NCI-H748 (cell line): ENCODE results near the gene NOC2L.

ENCODE experiments used
- DNase-seq: peaks from one replicate; lab custom pipeline; 2025; ENCODE audit not compliant: unreplicated experiment; lab: John Stamatoyannopoulos, UW

Gene NOC2L

DNA sequence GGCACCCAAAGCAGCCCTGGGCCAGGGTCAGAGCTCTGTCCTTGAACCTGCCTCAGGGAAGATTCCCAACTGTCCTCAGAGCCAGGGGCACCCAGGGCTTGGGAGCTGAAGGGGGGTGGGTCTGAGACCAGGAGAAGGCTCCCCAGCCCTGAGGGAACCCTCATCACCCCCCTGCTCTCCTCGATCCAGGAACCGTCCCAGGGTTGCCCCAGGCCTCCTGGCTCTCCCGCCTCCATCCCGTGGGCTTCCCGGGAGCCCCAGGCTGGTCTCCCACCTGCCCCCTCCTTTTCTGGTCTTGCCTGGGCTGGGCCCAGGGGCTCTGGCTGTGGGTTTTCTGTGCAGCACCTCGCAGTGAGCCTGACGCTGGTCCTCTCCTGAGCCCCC, 42.0 kb downstream of the NOC2L start:
- DNase-seq, result no peak

GRCh38 chr1:916173-917075, 42.6 kb downstream of the NOC2L start:
- no peak for DNase-seq

DNA sequence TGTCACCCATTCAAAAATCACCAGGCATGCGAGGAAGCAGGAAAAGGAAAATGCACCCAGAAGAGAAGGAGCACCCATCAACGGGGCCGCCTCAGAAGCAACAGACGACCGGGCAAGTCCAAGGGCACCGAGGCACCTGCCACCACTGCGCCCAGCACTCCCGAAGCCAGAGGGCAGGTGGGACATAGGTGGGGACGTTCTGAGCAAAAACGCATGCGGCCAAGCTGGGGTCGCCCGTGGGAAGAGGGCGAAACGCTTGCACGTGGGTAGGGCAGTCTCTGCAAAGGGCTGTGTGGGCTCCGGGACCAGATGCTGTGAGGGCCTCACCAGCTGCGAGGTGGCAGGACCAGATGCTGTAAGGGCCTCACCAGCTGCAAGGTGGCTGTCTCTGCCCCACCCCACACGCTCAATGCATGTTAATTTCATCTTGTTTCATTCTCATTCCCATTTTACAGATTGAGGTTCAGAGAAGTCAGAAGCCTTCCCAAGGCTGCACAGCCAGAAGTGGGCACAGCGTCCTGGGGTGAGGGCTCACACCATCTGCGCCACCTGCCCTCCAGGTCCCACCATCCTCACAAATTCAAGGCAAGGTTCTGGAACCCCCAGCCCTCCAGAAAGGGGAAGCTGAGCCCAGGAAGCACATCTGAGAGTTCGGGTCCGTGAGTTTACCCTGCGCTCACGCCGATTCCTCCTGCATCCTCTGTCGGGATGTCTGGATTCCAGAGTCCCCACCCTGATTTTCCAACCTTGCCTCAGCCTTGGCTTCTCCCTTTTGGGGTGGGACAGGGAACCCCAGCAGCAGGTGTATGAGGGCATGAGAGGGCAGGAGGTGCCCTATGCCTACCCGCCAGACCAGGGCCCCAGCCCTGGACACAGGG, 43.5 kb downstream of the NOC2L start:
- no peak for DNase-seq

- DNase-seq, result no peak
Observed at GRCh38 chr1:914891-915280, 44.2 kb downstream of the NOC2L start.

DNA sequence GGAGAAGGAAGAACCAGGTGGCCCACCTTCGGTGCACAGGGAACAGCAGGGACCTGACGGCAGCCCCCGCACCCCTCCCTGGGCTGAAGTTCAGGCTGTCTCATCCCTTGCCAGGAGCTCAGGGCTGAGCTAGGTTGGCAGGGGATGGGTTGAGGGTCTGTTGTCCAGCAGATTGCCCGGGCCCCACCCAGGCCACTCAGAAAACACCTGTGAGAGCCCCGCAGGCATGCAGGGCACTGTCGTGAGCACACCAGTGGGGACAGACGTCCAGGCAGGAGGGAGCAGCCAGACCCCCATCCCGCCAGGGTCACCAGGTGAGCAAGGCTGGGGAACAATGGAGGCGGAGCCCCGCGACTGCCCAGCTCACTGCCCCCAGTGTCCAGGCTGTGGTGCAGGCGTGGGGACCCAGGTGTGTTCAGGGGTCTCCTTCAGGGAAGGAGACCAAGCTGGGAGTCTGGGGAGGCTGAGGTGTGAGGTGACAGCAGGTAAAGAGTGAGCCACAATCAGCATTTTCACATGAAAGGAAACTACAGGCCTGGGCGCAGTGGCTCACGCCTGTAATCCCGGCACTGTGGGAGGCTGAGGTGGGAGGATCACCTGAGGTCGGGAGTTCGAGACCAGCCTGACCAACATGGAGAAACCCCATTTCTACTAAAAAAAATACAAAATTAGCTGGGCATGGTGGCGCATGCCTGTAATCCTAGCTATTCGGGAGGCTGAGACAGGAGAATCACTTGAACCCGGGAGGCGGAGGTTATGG, 44.7 kb downstream of the NOC2L start:
- no peak for DNase-seq

DNA sequence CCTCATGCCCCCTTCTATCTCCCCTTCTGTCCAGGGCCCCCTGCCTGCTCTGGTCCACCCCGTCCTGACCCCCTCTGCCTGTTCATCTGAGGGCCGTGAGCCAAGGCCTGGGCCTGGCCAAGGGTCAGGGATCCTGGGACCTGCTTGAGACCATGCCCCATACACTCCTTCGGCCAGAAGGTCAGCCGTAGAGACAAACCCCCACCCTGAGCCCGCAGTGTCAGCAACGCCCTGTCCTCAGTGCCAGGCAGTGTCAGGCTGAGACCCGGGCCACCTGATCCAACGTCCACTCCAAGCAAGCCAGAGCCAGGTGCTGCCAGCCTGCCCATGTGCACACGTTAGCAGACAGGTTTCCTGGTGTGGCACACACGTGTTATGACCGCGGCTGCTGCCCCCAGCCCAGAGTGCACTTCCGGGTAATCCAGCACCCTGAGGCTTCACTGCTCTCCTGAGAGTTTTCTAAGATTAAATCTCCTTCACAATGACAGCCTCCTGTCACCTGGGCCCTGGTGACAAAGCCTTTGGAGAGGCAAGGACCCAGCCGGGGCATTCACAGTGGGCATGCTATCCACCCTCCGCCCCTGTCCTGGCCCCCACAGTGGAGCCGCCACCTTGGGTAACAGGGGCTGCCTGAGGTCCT, 45.4 kb downstream of the NOC2L start:
- no peak for DNase-seq

DNA sequence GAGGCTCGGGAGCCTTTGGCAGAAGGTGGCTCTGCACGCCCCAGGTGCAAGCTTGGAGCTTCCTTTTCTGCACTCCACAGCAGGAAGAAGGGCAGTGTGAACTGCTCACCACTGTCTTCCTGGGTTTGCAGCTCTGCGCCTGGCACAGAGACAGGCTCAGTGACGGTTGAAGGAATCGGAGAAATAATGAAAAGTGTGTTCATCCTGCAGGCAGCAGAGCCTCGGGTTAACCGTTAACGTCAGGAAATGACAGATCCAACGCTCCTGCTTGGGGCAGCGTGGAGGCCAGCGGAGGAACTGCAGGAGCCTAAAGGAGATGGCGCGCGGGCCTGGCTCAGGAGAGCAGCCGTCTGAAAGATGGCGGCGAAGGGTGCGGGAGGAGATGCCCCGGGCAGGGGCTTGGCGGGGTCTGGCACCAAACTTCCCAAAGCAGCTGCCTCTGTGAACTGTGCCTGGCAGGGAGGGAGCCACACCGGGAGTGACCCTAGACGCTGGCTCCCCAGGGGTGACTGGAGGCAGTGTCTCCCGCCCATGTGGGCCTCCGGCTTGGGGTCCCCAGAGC, 46.2 kb downstream of the NOC2L start:
- DNase-seq, result no peak

- DNase-seq, result no peak
Observed at GRCh38 chr1:911875-912739, 46.9 kb downstream of the NOC2L start.

DNA sequence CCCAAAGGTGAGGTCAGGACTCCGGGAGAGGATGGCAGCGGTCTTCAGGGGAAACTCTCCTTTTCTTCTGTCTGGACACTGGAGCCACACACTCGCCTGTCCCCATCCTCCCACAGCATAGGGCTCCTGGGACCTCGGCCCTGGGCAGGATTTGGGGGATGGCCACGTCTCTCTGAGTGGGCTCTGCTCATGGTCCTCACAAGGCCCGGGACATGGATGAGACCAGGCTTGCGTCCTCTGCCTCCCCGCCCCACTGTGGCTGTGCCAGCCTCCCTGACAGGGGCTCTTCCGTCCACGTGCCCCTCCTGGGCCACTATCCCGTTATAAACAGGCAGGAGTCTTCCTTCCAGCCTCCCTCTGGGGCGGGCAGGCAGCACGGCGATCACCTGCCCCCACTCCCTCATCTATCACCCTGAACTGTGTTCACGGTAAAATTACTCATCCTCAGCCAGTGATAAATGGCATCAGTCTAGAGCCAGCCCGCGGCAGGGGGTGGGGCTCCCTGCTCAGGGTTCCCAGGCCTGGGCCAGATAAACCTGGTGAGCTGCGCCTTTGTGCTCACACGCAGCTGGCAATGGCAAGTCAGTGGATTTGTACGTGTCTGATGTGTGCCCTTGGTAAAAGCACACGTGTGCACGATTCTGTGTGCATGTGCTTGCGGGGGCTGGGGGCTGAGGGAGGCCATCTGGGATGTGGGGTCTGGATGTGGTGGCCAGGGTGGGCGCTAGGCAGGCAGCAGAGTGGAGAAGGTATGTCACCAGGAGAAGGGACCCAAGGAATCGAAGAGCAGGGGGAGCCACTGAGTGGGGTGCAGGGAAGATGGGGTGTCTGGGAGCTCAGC, 48.0 kb downstream of the NOC2L start:
- DNase-seq, result no peak

DNA sequence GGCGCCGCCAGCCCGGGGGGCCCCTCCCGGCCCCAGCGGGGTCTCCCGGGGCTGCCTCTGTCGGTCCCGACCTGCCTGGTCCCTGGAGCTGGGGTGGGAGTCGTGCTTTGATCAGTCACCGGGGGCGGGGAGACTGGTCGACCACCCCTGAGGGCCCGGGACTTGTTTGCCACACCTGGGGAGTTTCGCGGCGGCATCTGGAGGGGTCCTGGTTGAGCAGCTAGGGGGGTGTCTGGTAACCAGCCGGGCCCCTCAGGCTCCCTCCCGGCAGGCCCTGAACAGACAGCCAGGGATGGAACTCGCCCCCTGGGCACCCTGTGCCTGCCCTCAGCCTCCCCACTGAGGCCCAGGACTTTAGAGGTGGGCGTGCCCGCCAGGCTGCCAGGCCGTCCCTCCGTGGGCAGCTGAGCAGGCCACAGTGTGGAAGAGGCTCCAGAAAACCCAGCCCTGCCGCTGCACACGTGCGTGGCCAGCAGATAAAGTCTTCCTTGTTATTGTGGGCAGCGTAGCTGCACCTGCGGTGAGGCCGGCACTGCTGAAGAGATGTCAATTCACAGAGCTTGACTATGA, 48.7 kb downstream of the NOC2L start:
- no peak for DNase-seq

DNA sequence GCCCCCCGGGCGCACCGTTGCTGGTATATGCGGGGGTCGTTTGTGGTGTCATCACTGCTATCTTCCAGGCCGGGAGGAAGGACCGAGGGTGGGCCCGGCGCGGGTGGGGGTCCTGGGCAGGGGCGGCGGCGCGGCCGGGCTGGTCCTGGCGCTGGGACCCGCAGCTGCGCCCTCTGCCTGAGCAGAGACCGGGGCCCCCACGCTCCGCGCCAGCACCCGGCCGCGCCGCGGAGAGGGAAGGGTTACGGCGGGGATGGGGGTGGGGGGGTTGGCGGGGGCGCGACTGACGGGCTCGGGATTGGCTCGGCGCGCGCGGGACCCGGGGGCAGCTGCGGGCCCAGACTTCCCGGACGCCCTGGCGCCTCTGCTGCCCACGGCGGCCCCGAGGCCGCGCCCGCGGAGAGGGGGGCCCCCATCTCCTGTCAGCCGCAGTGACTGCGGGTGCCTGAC, 49.2 kb downstream of the NOC2L start:
- DNase-seq, result no peak

GRCh38 chr1:908661-909060, 50.4 kb downstream of the NOC2L start:
- no peak for DNase-seq

GRCh38 chr1:907611-908451, 51.2 kb downstream of the NOC2L start:
- no peak for DNase-seq

GRCh38 chr1:906600-907420, 52.2 kb downstream of the NOC2L start:
- DNase-seq, result no peak

DNA sequence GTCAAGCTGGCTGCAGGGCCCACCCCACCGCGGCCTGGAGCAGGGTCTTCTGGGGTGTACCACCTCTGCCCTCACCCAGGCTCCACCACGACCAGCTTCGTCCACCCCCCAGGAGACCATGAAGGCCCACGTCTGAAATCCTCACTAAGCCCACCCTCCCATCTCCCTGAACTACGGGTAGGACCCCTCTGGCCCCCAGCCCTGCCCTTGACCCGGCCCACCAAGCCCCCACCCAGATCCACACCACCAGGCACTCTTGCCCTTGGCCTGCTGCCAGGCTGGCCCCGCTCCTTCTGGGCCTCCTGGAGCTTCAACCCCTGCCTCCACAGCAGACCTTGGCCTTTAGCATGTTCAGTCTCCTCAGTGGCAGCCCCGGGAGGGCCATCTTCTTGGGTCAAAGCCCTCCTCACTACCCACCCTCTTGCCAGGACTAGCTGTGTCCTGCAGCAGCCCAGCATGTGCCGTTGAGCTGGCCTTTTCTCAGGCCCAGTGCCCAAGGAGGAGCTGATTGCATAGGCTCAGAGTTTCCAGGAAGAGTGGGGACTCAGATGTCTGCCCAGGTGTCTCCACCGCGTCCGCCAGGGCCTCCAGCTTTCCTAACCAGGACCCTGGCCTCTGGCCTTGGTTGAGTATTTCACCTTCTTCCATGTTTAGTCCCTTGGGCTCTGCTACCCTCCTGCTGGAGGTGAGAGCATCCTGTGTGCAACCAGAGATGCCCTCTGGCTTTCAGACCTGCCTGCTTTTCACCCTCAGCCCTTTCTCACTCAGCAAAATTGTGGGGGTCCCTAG, 53.1 kb downstream of the NOC2L start:
- no peak for DNase-seq
